Astrocyte (in vitro differentiated cells and primary cell): ENCODE measurements around the gene ETV6. TPM values are rescaled to one million over a fixed set of nuclear protein-coding genes. Genes with fewer than 3 reads are reported as not detected.

Experiments
- DNase-seq: peaks from one replicate; pipeline ENCODE4 v3.0.0-alpha.2; 2010; ENCODE audit warnings: low read depth
- FAIRE-seq: peaks from 2 replicates; lab custom pipeline; 2011; peaks lifted over from hg19 to GRCh38; lab: Jason Lieb, UNC
- H2AFZ ChIP-seq: 2 replicates; pipeline ENCODE4 v1.6.0; 2012; ENCODE audit warnings: low read depth, low read length, inconsistent platforms
- H3K27ac ChIP-seq: 2 replicates; pipeline ENCODE4 v1.5.1; 2011; ENCODE audit warnings: low read depth, low read length, inconsistent platforms
- H3K27me3 ChIP-seq: 2 replicates; pipeline ENCODE4 v1.6.0; 2011; ENCODE audit warnings: low read length, inconsistent platforms; ENCODE audit not compliant: insufficient read depth
- H3K36me3 ChIP-seq: 2 replicates; pipeline ENCODE4 v1.5.1; 2011; ENCODE audit warnings: low read length, inconsistent platforms; ENCODE audit not compliant: insufficient read depth
- H3K4me1 ChIP-seq: 2 replicates; pipeline ENCODE4 v1.5.1; 2011; ENCODE audit warnings: low read length, inconsistent platforms; ENCODE audit not compliant: insufficient read depth
- H3K4me2 ChIP-seq: 2 replicates; pipeline ENCODE4 v1.6.0; 2012; ENCODE audit warnings: low read length, inconsistent platforms
- H3K4me3 ChIP-seq: 2 replicates; pipeline ENCODE4 v1.5.1; 2011; ENCODE audit warnings: low read depth, mild to moderate bottlenecking, low read length, inconsistent platforms; ENCODE audit not compliant: insufficient read depth
- H3K79me2 ChIP-seq: 2 replicates; pipeline ENCODE4 v1.6.0; 2012; ENCODE audit warnings: mild to moderate bottlenecking, low read length, inconsistent platforms; ENCODE audit not compliant: insufficient read depth
- H3K9ac ChIP-seq: 2 replicates; pipeline ENCODE4 v1.6.0; 2012; ENCODE audit warnings: mild to moderate bottlenecking, low read length, inconsistent platforms
- H3K9me3 ChIP-seq: 2 replicates; pipeline ENCODE4 v1.5.1; 2012; ENCODE audit warnings: low read depth, mild to moderate bottlenecking, low read length, inconsistent platforms; ENCODE audit not compliant: insufficient read depth
- H4K20me1 ChIP-seq: 2 replicates; pipeline ENCODE4 v1.6.0; 2012; ENCODE audit warnings: low read length, inconsistent platforms; ENCODE audit not compliant: insufficient read depth
- H3K27ac Mint-ChIP-seq: one replicate; pipeline ENCODE4 v1.8.0; 2021; ENCODE audit warnings: mild to moderate bottlenecking, mixed read lengths; ENCODE audit not compliant: unreplicated experiment
- H3K27me3 Mint-ChIP-seq: one replicate; pipeline ENCODE4 v1.8.0; 2021; ENCODE audit warnings: low read depth, mixed read lengths; ENCODE audit not compliant: unreplicated experiment
- H3K36me3 Mint-ChIP-seq: one replicate; pipeline ENCODE4 v1.8.0; 2021; ENCODE audit warnings: low read depth, mixed read lengths; ENCODE audit not compliant: unreplicated experiment
- H3K4me1 Mint-ChIP-seq: one replicate; pipeline ENCODE4 v1.8.0; 2021; ENCODE audit warnings: low read depth, mixed read lengths; ENCODE audit not compliant: unreplicated experiment
- H3K4me3 Mint-ChIP-seq: one replicate; pipeline ENCODE4 v1.8.0; 2021; ENCODE audit warnings: mild to moderate bottlenecking, moderate library complexity, mixed read lengths; ENCODE audit not compliant: unreplicated experiment
- H3K9me3 Mint-ChIP-seq: one replicate; pipeline ENCODE4 v1.8.0; 2021; ENCODE audit warnings: mild to moderate bottlenecking, mixed read lengths; ENCODE audit not compliant: unreplicated experiment
- EZH2 ChIP-seq: IDR thresholded peaks from 2 replicates; pipeline ENCODE4 v1.6.1; 2012; ENCODE audit warnings: mild to moderate bottlenecking, low read length, inconsistent platforms; ENCODE audit not compliant: insufficient read depth
- total RNA-seq: library from RNA; stranded (reverse); gene quantifications from 2 replicates; pipeline ENCODE4 v1.2.1, GENCODE V29; 2021
- TF ChIP-seq, protein P1 (sequence below): IDR thresholded peaks from 2 replicates; pipeline ENCODE4 v1.5.1; 2011; ENCODE audit warnings: low read depth, mild to moderate bottlenecking, inconsistent platforms, low read length, moderate library complexity; ENCODE audit not compliant: insufficient read depth

The ETV6 gene
- total RNA-seq, 1 donor from 2014 or later: 41.2 TPM

DNA sequence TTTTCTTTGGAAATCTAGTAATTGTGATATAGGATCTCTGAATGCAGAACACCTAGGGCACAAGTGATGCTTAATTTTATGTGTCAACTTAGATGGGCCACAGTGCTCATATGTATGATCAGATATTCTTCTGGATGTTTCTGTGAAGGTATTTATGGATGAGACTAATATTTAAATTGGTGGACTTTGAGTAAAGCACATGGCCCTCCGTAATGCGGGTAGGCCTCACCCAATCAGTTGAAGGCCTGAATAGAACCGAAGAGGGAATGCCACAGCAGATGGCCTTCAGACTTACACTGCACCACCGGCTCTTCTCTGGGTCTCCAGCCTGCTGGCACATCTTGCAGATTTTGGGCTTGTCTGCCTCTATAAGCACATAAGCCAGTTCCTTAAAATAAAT, 60.0 kb downstream of the ETV6 start:
- Mint-ChIP-seq H3K27me3 (no peaks in the 10 kb centered on the region), H3K36me3 (peaks cover 16% of the 10 kb centered on the region), H3K9me3 (peaks cover 2% of the 10 kb centered on the region), H3K4me3 (no peak overlapping the region), H3K4me1 (peaks cover 66% of the 10 kb centered on the region), H3K27ac (peak overlapping the region; percentile 59)
- DNase-seq (no peak), FAIRE-seq (no peak)
- H3K9ac ChIP-seq: no peak overlapping the region
- no peak overlapping the region for H3K4me3 ChIP-seq
- TF ChIP-seq, protein P1, sequence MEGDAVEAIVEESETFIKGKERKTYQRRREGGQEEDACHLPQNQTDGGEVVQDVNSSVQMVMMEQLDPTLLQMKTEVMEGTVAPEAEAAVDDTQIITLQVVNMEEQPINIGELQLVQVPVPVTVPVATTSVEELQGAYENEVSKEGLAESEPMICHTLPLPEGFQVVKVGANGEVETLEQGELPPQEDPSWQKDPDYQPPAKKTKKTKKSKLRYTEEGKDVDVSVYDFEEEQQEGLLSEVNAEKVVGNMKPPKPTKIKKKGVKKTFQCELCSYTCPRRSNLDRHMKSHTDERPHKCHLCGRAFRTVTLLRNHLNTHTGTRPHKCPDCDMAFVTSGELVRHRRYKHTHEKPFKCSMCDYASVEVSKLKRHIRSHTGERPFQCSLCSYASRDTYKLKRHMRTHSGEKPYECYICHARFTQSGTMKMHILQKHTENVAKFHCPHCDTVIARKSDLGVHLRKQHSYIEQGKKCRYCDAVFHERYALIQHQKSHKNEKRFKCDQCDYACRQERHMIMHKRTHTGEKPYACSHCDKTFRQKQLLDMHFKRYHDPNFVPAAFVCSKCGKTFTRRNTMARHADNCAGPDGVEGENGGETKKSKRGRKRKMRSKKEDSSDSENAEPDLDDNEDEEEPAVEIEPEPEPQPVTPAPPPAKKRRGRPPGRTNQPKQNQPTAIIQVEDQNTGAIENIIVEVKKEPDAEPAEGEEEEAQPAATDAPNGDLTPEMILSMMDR: no peak
- no peak for TF ChIP-seq EZH2
- no peak overlapping the region for H3K4me2 ChIP-seq
- H4K20me1 ChIP-seq: peaks cover 76% of the 10 kb centered on the region
- H3K27ac ChIP-seq: no peak overlapping the region
- no peaks in the 10 kb centered on the region for H3K9me3 ChIP-seq
- peaks cover 98% of the 10 kb centered on the region for H3K79me2 ChIP-seq
- H2AFZ ChIP-seq: no peak overlapping the region
- no peaks in the 10 kb centered on the region for H3K27me3 ChIP-seq
- peaks cover 27% of the 10 kb centered on the region for H3K4me1 ChIP-seq
- H3K36me3 ChIP-seq: peaks cover 4% of the 10 kb centered on the region

DNA sequence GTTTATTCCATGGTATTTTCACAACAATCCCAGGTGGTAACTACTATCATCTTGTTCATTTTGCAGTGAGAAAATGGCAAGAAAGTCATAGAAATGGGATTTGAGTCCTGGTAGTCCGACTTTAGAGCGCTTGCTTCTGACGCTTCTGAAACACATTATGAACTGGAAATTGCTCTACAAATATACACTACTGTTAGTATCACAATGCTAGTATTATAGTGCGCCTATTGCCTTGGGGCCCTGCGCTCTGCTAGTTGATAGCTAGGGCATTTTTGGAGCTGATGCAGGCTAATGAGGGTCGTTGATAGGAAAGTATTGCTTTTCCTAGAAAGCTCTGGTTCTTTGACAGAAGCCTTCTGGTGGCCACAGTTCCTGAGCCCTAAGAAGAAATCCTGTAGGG, 61.0 kb downstream of the ETV6 start:
- H4K20me1 ChIP-seq: peaks cover 76% of the 10 kb centered on the region
- H3K4me3 ChIP-seq: no peak overlapping the region
- H3K4me2 ChIP-seq: no peak overlapping the region
- no peaks in the 10 kb centered on the region for H3K9me3 ChIP-seq
- no peak for DNase-seq
- peaks cover 61% of the 10 kb centered on the region for H3K4me1 Mint-ChIP-seq
- H3K9ac ChIP-seq: no peak overlapping the region
- H3K36me3 Mint-ChIP-seq: peaks cover 17% of the 10 kb centered on the region
- H3K27ac Mint-ChIP-seq: no peak overlapping the region
- no peaks in the 10 kb centered on the region for H3K27me3 ChIP-seq
- peaks cover 2% of the 10 kb centered on the region for H3K9me3 Mint-ChIP-seq
- no peaks in the 10 kb centered on the region for H3K27me3 Mint-ChIP-seq
- no peak overlapping the region for H2AFZ ChIP-seq
- FAIRE-seq: no peak
- H3K27ac ChIP-seq: no peak overlapping the region
- H3K36me3 ChIP-seq: peaks cover 4% of the 10 kb centered on the region
- H3K4me3 Mint-ChIP-seq: no peak overlapping the region
- H3K79me2 ChIP-seq: peaks cover 100% of the 10 kb centered on the region
- no peak for TF ChIP-seq EZH2
- TF ChIP-seq, protein P1: no peak
- peaks cover 19% of the 10 kb centered on the region for H3K4me1 ChIP-seq

DNA sequence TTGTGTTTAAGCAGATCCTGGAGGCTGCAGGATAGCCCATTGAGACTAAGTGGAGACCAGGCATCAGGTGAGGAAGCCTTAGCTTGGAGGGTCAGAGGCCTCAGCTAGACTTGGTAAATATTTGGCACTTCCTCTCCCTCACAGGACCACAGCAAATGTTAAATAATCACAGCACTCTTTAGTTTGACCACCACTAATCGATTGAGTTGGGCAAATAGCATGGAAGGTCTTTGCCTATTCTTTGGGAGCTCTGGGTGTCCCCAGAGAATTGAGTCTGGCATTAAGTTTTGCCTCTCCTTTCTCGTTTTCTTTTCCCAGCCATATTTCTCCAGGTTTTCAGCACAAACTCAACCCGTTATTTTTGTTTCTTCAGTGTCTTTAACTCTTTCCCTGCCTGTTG, 61.4 kb downstream of the ETV6 start:
- peaks cover 57% of the 10 kb centered on the region for H3K4me1 Mint-ChIP-seq
- H3K27ac Mint-ChIP-seq: no peak overlapping the region
- TF ChIP-seq, protein P1: no peak
- no peak for TF ChIP-seq EZH2
- Histone ChIP-seq H3K9ac (no peak overlapping the region), H4K20me1 (peaks cover 72% of the 10 kb centered on the region), H3K79me2 (peaks cover 97% of the 10 kb centered on the region), H3K4me3 (no peak overlapping the region), H3K27ac (no peak overlapping the region), H3K4me2 (no peak overlapping the region), H3K36me3 (peaks cover 4% of the 10 kb centered on the region), H3K4me1 (peaks cover 15% of the 10 kb centered on the region), H3K27me3 (no peaks in the 10 kb centered on the region), H2AFZ (no peak overlapping the region), H3K9me3 (no peaks in the 10 kb centered on the region)
- no peaks in the 10 kb centered on the region for H3K27me3 Mint-ChIP-seq
- peaks cover 22% of the 10 kb centered on the region for H3K36me3 Mint-ChIP-seq
- DNase-seq: no peak
- no peak overlapping the region for H3K4me3 Mint-ChIP-seq
- FAIRE-seq: no peak
- peaks cover 2% of the 10 kb centered on the region for H3K9me3 Mint-ChIP-seq
